ENCODE measurements around the gene NOPCHAP1. TPM values are rescaled to one million over a fixed set of nuclear protein-coding genes. Genes with fewer than 3 reads are reported as not detected.

NOPCHAP1 gene
- total and polyA plus RNA-seq, 2 of the 4 experiments (the other 2 are of a cell fraction) = 5.6 to 9.3 TPM

GRCh38 chr12:105030820-105031807 lies 45.0 kb downstream of the NOPCHAP1 start:
- DNase-seq = no peak
- ChIA-PET CTCF (no interaction called here), POLR2A (ENCODE audit: unreplicated experiment) (no interaction called here)
- H2BK20ac ChIP-seq (ENCODE audit: low read depth, low read length) = no peak overlapping the region
- no peak overlapping the region for H3K4me2 ChIP-seq (ENCODE audit: low read depth, low read length)
- dilution Hi-C loops (cut with HindIII; ENCODE audit: low sequenced_read_pairs, unreplicated experiment) = no loop called here
- H4K91ac ChIP-seq (ENCODE audit: insufficient read depth, low read depth, low read length) = no peak overlapping the region
- H3K4me3 ChIP-seq (ENCODE audit: insufficient read depth, low read depth, low read length) = no peak overlapping the region
- no peak overlapping the region for H4K8ac ChIP-seq (ENCODE audit: low read depth in 2 of 2, low read length in 2 of 2)
- intact Hi-C loops (cut with micrococcal nuclease) = no loop called here
- peaks cover 24% of the 10 kb centered on the region; the same call in 1 of the 2 replicates for H3K36me3 ChIP-seq (ENCODE audit: control insufficient read depth, insufficient read depth, low read length)
- no peak overlapping the region for H2AFZ ChIP-seq (replicated peaks; ENCODE audit: low read length, poor library complexity)
- no peak overlapping the region for H2AK9ac ChIP-seq (replicated peaks; ENCODE audit: low read depth, low read length, poor library complexity)
- no peak overlapping the region for H3K4ac ChIP-seq (ENCODE audit: low read depth, low read length)
- no peak overlapping the region for H3K27ac ChIP-seq (ENCODE audit: insufficient read depth, low read length)
- no peak overlapping the region for H3K56ac ChIP-seq (ENCODE audit: extremely low read depth, insufficient read depth, low read length)
- no peak overlapping the region for H2BK5ac ChIP-seq (ENCODE audit: low read depth, low read length, poor library complexity, severe bottlenecking)
- TF ChIP-seq NFE2L2 (IDR thresholded peaks at IDR 0.05; ENCODE audit: low read depth, low read length) (no peak), MAFK (IDR thresholded peaks at IDR 0.05; ENCODE audit: low read depth, low read length) (no peak), CEBPB (IDR thresholded peaks at IDR 0.05; ENCODE audit: low read depth, low read length) (no peak), USF2 (IDR thresholded peaks at IDR 0.05; ENCODE audit: low read depth, low read length) (no peak), POLR2A (IDR thresholded peaks at IDR 0.05; ENCODE audit: low read depth, low read length) (no peak), RAD21 (IDR thresholded peaks at IDR 0.05; ENCODE audit: low read length) (no peak), ELK1 (IDR thresholded peaks at IDR 0.05; ENCODE audit: borderline replicate concordance, low read depth, low read length) (no peak), RFX5 (IDR thresholded peaks at IDR 0.05; ENCODE audit: low read depth, low read length) (no peak), BHLHE40 (IDR thresholded peaks at IDR 0.05; ENCODE audit: low read depth, low read length) (no peak), SMC3 (IDR thresholded peaks at IDR 0.05; ENCODE audit: low read depth, low read length) (no peak), CTCF (conservative IDR thresholded peaks at IDR 0.05; ENCODE audit: low read depth, low read length) (no peak), CHD1 (IDR thresholded peaks at IDR 0.05; ENCODE audit: low read depth, low read length) (no peak), FOS (IDR thresholded peaks at IDR 0.05; ENCODE audit: low read depth, low read length) (no peak)
- 89% methylated on average over 1 of the region's 9 CpGs; no CpG with 5 or more reads in 1 of the 2 experiments for WGBS, 2 experiments (ENCODE audit: extremely low coverage in 2 of 2, insufficient read length in 1 of 2)
- H3K18ac ChIP-seq (ENCODE audit: low read depth, low read length) = no peak overlapping the region
- no peak overlapping the region for H3K9ac ChIP-seq (ENCODE audit: low read depth, low read length)
- no TSS peak for BruUV-seq (replicated peaks)
- H2BK15ac ChIP-seq (ENCODE audit: low read depth, low read length) = no peak overlapping the region
- no peaks in the 10 kb centered on the region for H3K79me1 ChIP-seq (ENCODE audit: low read depth in 1 of 2, low read length in 2 of 2)
- H3K9me1 ChIP-seq (ENCODE audit: insufficient read depth, low read length) = peaks cover 3% of the 10 kb centered on the region; the same call in 1 of the 2 replicates
- in situ Hi-C loops (cut with MboI; ENCODE audit: low sequenced_read_pairs) = no loop called here
- no peaks in the 10 kb centered on the region for H3K27me3 ChIP-seq (ENCODE audit: control insufficient read depth, insufficient read depth, low read length)
- H3K9me3 ChIP-seq (ENCODE audit: control insufficient read depth, insufficient read depth, low read length) = no peaks in the 10 kb centered on the region
- no peak overlapping the region for H3K23ac ChIP-seq (ENCODE audit: low read depth, low read length)
- H2BK120ac ChIP-seq (ENCODE audit: low read depth, low read length) = no peak overlapping the region
- peaks cover 4% of the 10 kb centered on the region; the same call in 1 of the 2 replicates for H3K4me1 ChIP-seq (ENCODE audit: control insufficient read depth, insufficient read depth, low read length)
- H3K14ac ChIP-seq (replicated peaks; ENCODE audit: low read depth, low read length) = no peak overlapping the region
- no peak overlapping the region for H4K5ac ChIP-seq (ENCODE audit: low read depth, low read length)
- no peak overlapping the region for H2AK5ac ChIP-seq (ENCODE audit: low read depth, low read length)
- ATAC-seq (ENCODE audit: low read depth) = no peak
- no peaks in the 10 kb centered on the region; the same call in 1 of the 2 replicates for H4K20me1 ChIP-seq (ENCODE audit: insufficient read depth, low read length)

Measured in IMR-90 (cell line).